ENCODE data around the gene TAS2R31.

GRCh38 chr12:11070999-11071398 is 39.8 kb upstream of the TAS2R31 start:
- no peak for TF ChIP-seq EZH2 (IDR thresholded peaks at IDR 0.05; ENCODE audit: borderline replicate concordance)
- no peak for TF ChIP-seq CTCF (IDR thresholded peaks at IDR 0.05; ENCODE audit: poor library complexity)
